ENCODE results near the gene FAM174A.
"Not testable (repeated sequence)": the region's sequence is repeated elsewhere in the genome, so short reads cannot be mapped to it uniquely, and the experiment has no call there.

The FAM174A gene

GRCh38 chr5:100575815-100576214, 40.6 kb downstream of the FAM174A start:
- no peak for DNase-seq (ENCODE audit: low read depth in 2 of 2)

GRCh38 chr5:100576217-100576751, 41.1 kb downstream of the FAM174A start:
- DNase-seq (ENCODE audit: low read depth in 2 of 2), result no peak

GRCh38 chr5:100577506-100577905, 42.3 kb downstream of the FAM174A start:
- no peak for DNase-seq (ENCODE audit: low read depth in 2 of 2)

- DNase-seq (ENCODE audit: low read depth in 2 of 2), result no peak
These were observed 48.9 kb downstream of the FAM174A start for GRCh38 chr5:100584069-100584468.

- DNase-seq (ENCODE audit: low read depth in 2 of 2), result no peak
These were observed 49.7 kb downstream of the FAM174A start for GRCh38 chr5:100584889-100585288.

GRCh38 chr5:100590867-100591266, 55.7 kb downstream of the FAM174A start:
- DNase-seq (ENCODE audit: low read depth in 2 of 2), result no peak

GRCh38 chr5:100595152-100595811, 60.1 kb downstream of the FAM174A start:
- peak; percentile 74 to 76 for DNase-seq (ENCODE audit: low read depth in 2 of 2)

- DNase-seq (ENCODE audit: low read depth in 2 of 2), result no peak
These were observed 60.6 kb downstream of the FAM174A start for GRCh38 chr5:100595812-100596173.

- no peak for DNase-seq (ENCODE audit: low read depth in 2 of 2)
These were observed 63.3 kb downstream of the FAM174A start for GRCh38 chr5:100598446-100598845.

GRCh38 chr5:100600298-100600994, 65.3 kb downstream of the FAM174A start:
- no peak for DNase-seq (ENCODE audit: low read depth in 2 of 2)

GRCh38 chr5:100603141-100603540, 68.0 kb downstream of the FAM174A start:
- no peak for DNase-seq (ENCODE audit: low read depth in 2 of 2)

- not testable (repeated sequence) for DNase-seq (ENCODE audit: low read depth in 2 of 2)
These were observed 68.8 kb downstream of the FAM174A start for GRCh38 chr5:100604021-100604420.

- no peak for DNase-seq (ENCODE audit: low read depth in 2 of 2)
These were observed 74.4 kb downstream of the FAM174A start for GRCh38 chr5:100609594-100609993.

GRCh38 chr5:100614308-100614707, 79.1 kb downstream of the FAM174A start:
- DNase-seq (ENCODE audit: low read depth in 2 of 2), result no peak

GRCh38 chr5:100615362-100615761, 80.2 kb downstream of the FAM174A start:
- no peak for DNase-seq (ENCODE audit: low read depth in 2 of 2)

- DNase-seq (ENCODE audit: low read depth in 2 of 2), result no peak
These were observed 81.1 kb downstream of the FAM174A start for GRCh38 chr5:100616291-100616690.

- no peak for DNase-seq (ENCODE audit: low read depth in 2 of 2)
These were observed 81.8 kb downstream of the FAM174A start for GRCh38 chr5:100616981-100617380.

- peak in 1 of 2 experiments; percentile 18 for DNase-seq (ENCODE audit: low read depth in 2 of 2)
These were observed 88.5 kb downstream of the FAM174A start for GRCh38 chr5:100623719-100624118.

GRCh38 chr5:100634937-100635534, 99.9 kb downstream of the FAM174A start:
- DNase-seq (ENCODE audit: low read depth in 2 of 2), result no peak

Measured in fibroblast of skin of left quadriceps (primary cell).